ENCODE measurements around the gene IFRD2. TPM values are rescaled to one million over a fixed set of nuclear protein-coding genes. Genes with fewer than 3 reads are reported as not detected.

The IFRD2 gene
- total RNA-seq, 1 donor from 2014 or later = 231 TPM

DNA sequence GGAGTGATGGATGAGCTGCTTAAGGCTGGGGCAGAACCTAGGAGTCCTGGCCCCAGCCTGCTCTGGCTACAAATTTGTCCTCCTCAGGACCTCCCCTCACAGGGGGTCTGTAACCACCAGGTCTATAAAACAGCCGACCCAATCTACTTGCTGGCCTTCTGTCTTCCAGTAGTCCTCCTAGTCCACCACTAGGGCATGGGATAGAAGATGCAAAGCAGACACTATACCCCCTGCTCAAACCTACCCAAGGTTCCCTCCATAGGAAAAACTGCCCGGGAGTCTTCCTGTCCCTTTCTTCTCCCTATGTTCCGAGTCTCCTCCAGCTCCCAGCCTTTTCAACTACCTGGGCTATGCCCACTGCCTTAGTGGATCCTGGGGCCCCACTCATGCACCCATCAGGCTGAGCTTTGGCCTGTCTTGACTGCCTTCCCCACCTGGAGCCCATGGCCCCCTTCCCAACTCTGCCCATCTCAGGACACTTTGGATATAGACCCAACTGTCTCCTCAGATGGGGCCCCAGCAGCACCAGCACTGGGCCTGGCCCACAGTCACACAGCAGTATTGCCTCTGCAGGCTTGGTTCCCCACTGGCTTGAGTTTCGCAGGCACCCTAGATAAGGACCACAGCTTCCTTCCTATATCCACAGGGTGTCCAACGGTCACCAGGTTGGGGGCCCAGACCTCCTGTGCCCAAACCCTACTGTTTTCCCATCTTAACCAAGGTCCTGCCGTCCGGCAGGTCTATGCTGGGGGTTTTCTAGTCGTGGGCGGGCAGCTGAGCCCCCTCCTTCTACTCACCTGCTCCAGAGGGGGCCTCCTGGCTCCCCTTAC, 5.9 kb upstream of the IFRD2 start:
- no peaks in the 10 kb centered on the region for H3K27me3 ChIP-seq
- H3K4me3 ChIP-seq = peak overlapping the region; percentile 85 to 89
- DNase-seq (ENCODE audit: low spot score in 2 of 2) = no peak
- peaks cover 13 to 24% of the 10 kb centered on the region in 2 donors for H3K4me1 ChIP-seq
- intact Hi-C loops (cut with DNase I) = loop anchor here (2.0 kb wide), 1 partner anchor 33 kb away; no protein-coding TSS in a partner anchor
- H3K9me3 ChIP-seq = no peaks in the 10 kb centered on the region
- peak overlapping the region; percentile 90 to 91 for H3K27ac ChIP-seq
- TF ChIP-seq, protein P1, sequence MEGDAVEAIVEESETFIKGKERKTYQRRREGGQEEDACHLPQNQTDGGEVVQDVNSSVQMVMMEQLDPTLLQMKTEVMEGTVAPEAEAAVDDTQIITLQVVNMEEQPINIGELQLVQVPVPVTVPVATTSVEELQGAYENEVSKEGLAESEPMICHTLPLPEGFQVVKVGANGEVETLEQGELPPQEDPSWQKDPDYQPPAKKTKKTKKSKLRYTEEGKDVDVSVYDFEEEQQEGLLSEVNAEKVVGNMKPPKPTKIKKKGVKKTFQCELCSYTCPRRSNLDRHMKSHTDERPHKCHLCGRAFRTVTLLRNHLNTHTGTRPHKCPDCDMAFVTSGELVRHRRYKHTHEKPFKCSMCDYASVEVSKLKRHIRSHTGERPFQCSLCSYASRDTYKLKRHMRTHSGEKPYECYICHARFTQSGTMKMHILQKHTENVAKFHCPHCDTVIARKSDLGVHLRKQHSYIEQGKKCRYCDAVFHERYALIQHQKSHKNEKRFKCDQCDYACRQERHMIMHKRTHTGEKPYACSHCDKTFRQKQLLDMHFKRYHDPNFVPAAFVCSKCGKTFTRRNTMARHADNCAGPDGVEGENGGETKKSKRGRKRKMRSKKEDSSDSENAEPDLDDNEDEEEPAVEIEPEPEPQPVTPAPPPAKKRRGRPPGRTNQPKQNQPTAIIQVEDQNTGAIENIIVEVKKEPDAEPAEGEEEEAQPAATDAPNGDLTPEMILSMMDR (IDR thresholded peaks at IDR 0.05) = peak in 1 of 3 experiments; percentile 5
- peaks cover 0 to 10% of the 10 kb centered on the region in 2 donors for H3K36me3 ChIP-seq

DNA sequence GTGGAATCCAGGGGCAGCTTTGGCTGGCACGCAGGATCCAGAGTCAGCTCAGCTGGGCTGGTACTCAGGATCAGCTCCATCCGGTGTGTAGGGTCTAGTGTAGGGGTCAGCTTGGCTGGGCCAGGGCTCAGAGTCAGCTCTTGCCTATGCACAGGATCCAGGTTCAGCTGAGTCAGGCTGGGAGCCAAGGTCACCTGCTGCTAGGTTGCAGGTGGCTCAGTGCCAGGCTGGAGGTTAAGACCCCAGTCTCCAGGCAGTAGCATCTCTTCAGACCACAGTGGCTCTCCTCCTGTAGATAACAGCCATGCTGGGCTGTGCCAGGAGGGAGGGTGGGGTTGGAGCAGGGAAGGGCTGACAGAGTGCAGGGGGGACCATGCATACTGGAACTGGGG, 5.2 kb upstream of the IFRD2 start:
- intact Hi-C loops (cut with DNase I) = no loop called here
- H3K4me3 ChIP-seq = no peak overlapping the region
- TF ChIP-seq, protein P1 (IDR thresholded peaks at IDR 0.05) = no peak
- no peaks in the 10 kb centered on the region for H3K9me3 ChIP-seq
- no peaks in the 10 kb centered on the region for H3K27me3 ChIP-seq
- DNase-seq (ENCODE audit: low spot score in 2 of 2) = no peak
- peaks cover 13 to 29% of the 10 kb centered on the region in 2 donors for H3K4me1 ChIP-seq
- H3K36me3 ChIP-seq = peaks cover 0 to 10% of the 10 kb centered on the region in 2 donors
- peak overlapping the region in 1 of 2 donors; percentile 91 for H3K27ac ChIP-seq

DNA sequence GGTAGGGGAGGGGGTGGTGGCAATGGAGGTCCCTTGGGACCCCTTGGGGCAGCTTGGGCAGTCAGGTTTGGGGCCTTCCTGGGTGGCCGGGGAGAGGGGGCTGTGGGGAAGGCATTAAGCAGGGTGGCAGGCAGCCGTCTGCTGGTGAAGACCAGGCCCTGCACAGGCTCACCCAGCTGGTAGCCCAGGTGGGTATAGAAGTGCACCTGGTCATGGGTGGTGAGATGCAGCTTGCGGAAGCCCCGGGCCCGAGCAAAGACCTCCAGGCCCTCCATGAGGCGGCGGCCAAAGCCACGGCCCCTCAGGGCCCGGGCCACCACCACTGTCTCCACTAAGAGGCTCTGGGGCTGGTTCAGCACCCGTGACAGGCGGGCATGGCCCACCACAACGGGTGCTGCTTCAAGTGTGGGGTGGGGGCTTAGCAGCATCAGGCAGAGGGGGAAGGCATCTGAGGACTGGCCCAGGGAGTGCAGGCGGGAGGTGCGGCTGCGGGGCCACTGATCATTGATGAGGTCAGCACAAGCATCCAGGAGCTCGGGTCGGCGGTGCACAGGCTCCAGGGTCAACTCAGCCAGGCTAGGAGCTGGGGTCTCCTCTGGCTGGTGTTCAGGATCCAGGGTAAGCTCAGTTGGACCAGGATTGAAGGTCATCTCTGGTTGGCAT, 4.6 kb upstream of the IFRD2 start:
- DNase-seq (ENCODE audit: low spot score in 2 of 2) = no peak
- Histone ChIP-seq H3K27me3 (no peaks in the 10 kb centered on the region), H3K27ac (no peak overlapping the region), H3K4me1 (peaks cover 13 to 29% of the 10 kb centered on the region in 2 donors), H3K4me3 (no peak overlapping the region), H3K36me3 (peaks cover 0 to 10% of the 10 kb centered on the region in 2 donors), H3K9me3 (no peaks in the 10 kb centered on the region)
- intact Hi-C loops (cut with DNase I) = no loop called here
- TF ChIP-seq, protein P1 (IDR thresholded peaks at IDR 0.05) = no peak

DNA sequence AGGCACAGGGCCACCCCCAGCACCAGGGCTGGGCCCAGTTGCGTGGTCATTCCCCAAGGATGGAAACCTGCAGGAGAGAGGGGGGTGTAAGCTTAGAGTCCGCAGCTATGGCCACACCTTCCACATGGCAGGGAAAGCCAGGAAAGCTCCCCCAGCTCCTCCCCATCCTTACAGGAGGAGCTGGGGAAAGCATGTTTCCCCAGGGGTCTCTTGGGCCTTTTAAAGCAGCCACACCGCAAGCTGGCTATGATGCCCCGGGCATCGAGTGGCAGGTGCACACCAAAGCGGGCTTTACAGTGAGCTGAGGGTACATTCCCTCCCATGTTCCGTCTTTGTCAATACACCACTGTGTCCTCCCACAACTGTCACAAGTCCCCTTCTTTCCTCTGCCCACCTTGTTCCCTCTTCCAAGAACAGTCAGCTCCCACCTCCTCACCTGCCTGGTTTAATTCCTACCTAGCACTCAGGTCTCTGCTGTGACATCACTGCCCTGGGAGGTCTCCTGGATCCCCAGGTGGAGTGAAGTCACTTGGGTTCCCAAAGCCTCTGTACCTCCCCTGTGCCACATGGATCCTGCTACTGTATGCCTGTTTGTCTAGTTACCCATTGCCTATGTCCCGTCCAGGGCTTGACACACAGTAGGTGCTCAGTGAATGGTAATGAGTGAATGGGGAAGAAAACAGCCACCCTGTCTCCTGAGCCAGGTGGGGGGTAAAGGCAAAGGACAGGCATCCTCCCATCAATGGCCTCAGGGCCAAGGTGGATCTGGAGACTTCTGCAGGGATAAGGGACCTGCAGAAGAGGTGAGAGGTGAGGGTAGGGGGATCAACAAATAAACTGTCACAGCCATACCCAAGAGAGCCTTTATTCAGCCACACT, 3.6 kb upstream of the IFRD2 start:
- Histone ChIP-seq H3K36me3 (peaks cover 0 to 10% of the 10 kb centered on the region in 2 donors), H3K4me1 (peaks cover 13 to 35% of the 10 kb centered on the region in 2 donors), H3K9me3 (no peaks in the 10 kb centered on the region), H3K27ac (no peak overlapping the region), H3K4me3 (no peak overlapping the region), H3K27me3 (no peaks in the 10 kb centered on the region)
- no peak for DNase-seq (ENCODE audit: low spot score in 2 of 2)
- intact Hi-C loops (cut with DNase I) = no loop called here
- TF ChIP-seq, protein P1 (IDR thresholded peaks at IDR 0.05) = no peak

All from ascending aorta (tissue), 2 donors.